Neural progenitor cell (in vitro differentiated cells): ENCODE results near the gene PIK3R6. TPM values are rescaled to one million over a fixed set of nuclear protein-coding genes. Genes with fewer than 3 reads are reported as not detected.
A peak's percentile ranks its signal among the peaks of the same experiment; 100 is the strongest.

Source experiments
- DNase-seq: peaks from one replicate; pipeline ENCODE4 v3.0.0-alpha.2; 2016; ENCODE audit warnings: low spot score
- H2AFZ ChIP-seq: fragments of 200-600 bp; sonication (generic); replicated peaks from 2 replicates; pipeline ENCODE4 v1.6.1; 2016; ENCODE audit warnings: antibody characterized with exemption
- H3F3A ChIP-seq: fragments of 200-600 bp; sonication (generic); 2 replicates; pipeline ENCODE4 v1.6.1; 2016; ENCODE audit warnings: antibody characterized with exemption, low read depth
- H3K27ac ChIP-seq: fragments of 200-600 bp; sonication (generic); 2 replicates; pipeline ENCODE4 v1.5.1; 2016; ENCODE audit warnings: mild to moderate bottlenecking
- H3K27me3 ChIP-seq: fragments of 200-600 bp; sonication (generic); 2 replicates; pipeline ENCODE4 v1.6.1; 2016; ENCODE audit warnings: mild to moderate bottlenecking, moderate library complexity
- H3K36me3 ChIP-seq: fragments of 200-600 bp; sonication (generic); 2 replicates; pipeline ENCODE4 v1.5.1; 2016
- H3K4me1 ChIP-seq: fragments of 200-600 bp; sonication (generic); 2 replicates; pipeline ENCODE4 v1.6.1; 2016; ENCODE audit warnings: mixed run types
- H3K4me2 ChIP-seq: fragments of 200-600 bp; sonication (generic); 2 replicates; pipeline ENCODE4 v1.6.1; 2016
- H3K4me3 ChIP-seq: fragments of 200-600 bp; sonication (generic); 2 replicates; pipeline ENCODE4 v1.5.1; 2016
- H3K79me2 ChIP-seq: fragments of 200-600 bp; sonication (generic); 2 replicates; pipeline ENCODE4 v1.6.1; 2016; ENCODE audit warnings: low read depth
- H3K9ac ChIP-seq: fragments of 200-600 bp; sonication (generic); 2 replicates; pipeline ENCODE4 v1.6.1; 2016
- H3K9me3 ChIP-seq: fragments of 200-600 bp; sonication (generic); 2 replicates; pipeline ENCODE4 v1.5.1; 2016; ENCODE audit warnings: low read depth
- H4K20me1 ChIP-seq: fragments of 200-600 bp; sonication (generic); 2 replicates; pipeline ENCODE4 v1.6.1; 2016; ENCODE audit warnings: low read depth
- H3K27ac Mint-ChIP-seq: 3 replicates; pipeline ENCODE4 v1.8.0; 2021; ENCODE audit warnings: mixed read lengths
- H3K27me3 Mint-ChIP-seq: 2 replicates; pipeline ENCODE4 v1.8.0; 2022; ENCODE audit warnings: low read depth, mild to moderate bottlenecking, inconsistent platforms, moderate library complexity, mixed read lengths; ENCODE audit not compliant: insufficient read depth
- H3K36me3 Mint-ChIP-seq: 3 replicates; pipeline ENCODE4 v1.8.0; 2021; ENCODE audit warnings: mixed read lengths
- H3K4me1 Mint-ChIP-seq: 3 replicates; pipeline ENCODE4 v1.8.0; 2021; ENCODE audit warnings: mixed read lengths
- H3K4me3 Mint-ChIP-seq: 3 replicates; pipeline ENCODE4 v1.8.0; 2021; ENCODE audit warnings: mild to moderate bottlenecking, moderate library complexity, mixed read lengths
- H3K9me3 Mint-ChIP-seq: 3 replicates; pipeline ENCODE4 v1.8.0; 2020; ENCODE audit warnings: mixed read lengths
- CTCF ChIP-seq: fragments of 200-600 bp; sonication (generic); IDR thresholded peaks from 2 replicates; pipeline ENCODE4 v1.5.1; 2017; ENCODE audit warnings: antibody characterized with exemption, mild to moderate bottlenecking
- EZH2 ChIP-seq: fragments of 200-600 bp; sonication (generic); IDR thresholded peaks from 2 replicates; pipeline ENCODE4 v1.6.1; 2017; ENCODE audit warnings: antibody characterized with exemption, mild to moderate bottlenecking, moderate library complexity
- EZH2phosphoT487 ChIP-seq: fragments of 200-600 bp; sonication (generic); IDR thresholded peaks from 2 replicates; pipeline ENCODE4 v1.6.1; 2017; ENCODE audit warnings: antibody characterized with exemption
- total RNA-seq: library from RNA; depleted of rRNA; stranded (reverse); fragments of >200 nt; gene quantifications from 2 replicates; pipeline ENCODE4 v1.2.3, GENCODE V29; 2015; ENCODE audit warnings: low replicate concordance

The PIK3R6 gene
- total RNA-seq, 1 donor from 2014 or later = not detected

- Histone ChIP-seq H3K9me3 (no peaks in the 10 kb centered on the region), H3F3A (peaks cover 4% of the 10 kb centered on the region), H3K36me3 (no peaks in the 10 kb centered on the region), H3K9ac (no peak overlapping the region), H3K4me1 (peaks cover 3% of the 10 kb centered on the region), H3K27ac (no peak overlapping the region), H3K79me2 (no peaks in the 10 kb centered on the region), H4K20me1 (no peaks in the 10 kb centered on the region), H3K4me3 (peak overlapping the region; percentile 52), H2AFZ (peak overlapping the region; percentile 75), H3K27me3 (peaks cover 35% of the 10 kb centered on the region), H3K4me2 (peak overlapping the region; percentile 85)
- H3K36me3 Mint-ChIP-seq = no peaks in the 10 kb centered on the region
- H3K27ac Mint-ChIP-seq = no peak overlapping the region
- H3K4me1 Mint-ChIP-seq = peaks cover 5% of the 10 kb centered on the region
- no peaks in the 10 kb centered on the region for H3K9me3 Mint-ChIP-seq
- TF ChIP-seq EZH2phosphoT487 = no peak
- no peak for TF ChIP-seq EZH2
- no peak for TF ChIP-seq CTCF
- peaks cover 38% of the 10 kb centered on the region for H3K27me3 Mint-ChIP-seq
- DNase-seq = no peak
- H3K4me3 Mint-ChIP-seq = peak overlapping the region; percentile 30
Measured at GRCh38 chr17:8799570-8800212, 67.8 kb downstream of the PIK3R6 start.

GRCh38 chr17:8798846-8799569 lies 68.5 kb downstream of the PIK3R6 start, which contains the start of gene MFSD6L:
Gene MFSD6L, minus strand, starts transcription at chr17:8799365. Its CDS starts 245 bp downstream, at chr17:8799120.
- H3K9me3 Mint-ChIP-seq = no peaks in the 10 kb centered on the region
- no peaks in the 10 kb centered on the region for H3K36me3 Mint-ChIP-seq
- H3K27ac Mint-ChIP-seq = no peak within 1 kb of the TSS
- H3K4me1 Mint-ChIP-seq = peaks cover 4% of the 10 kb centered on the region
- H3F3A ChIP-seq = peaks cover 4% of the 10 kb centered on the region
- H3K4me2 ChIP-seq = peak within 1 kb of the TSS; percentile 85
- H3K4me3 ChIP-seq = peak within 1 kb of the TSS; percentile 52
- no peak within 1 kb of the TSS for H3K9ac ChIP-seq
- H3K79me2 ChIP-seq = no peaks in the 10 kb centered on the region
- peak within 1 kb of the TSS; percentile 75 for H2AFZ ChIP-seq
- peaks cover 3% of the 10 kb centered on the region for H3K4me1 ChIP-seq
- peak; percentile 68 for DNase-seq
- TF ChIP-seq EZH2phosphoT487 (peak; percentile 59), CTCF (peak; percentile 35), EZH2 (no peak)
- H3K27me3 ChIP-seq = peaks cover 35% of the 10 kb centered on the region
- H3K27me3 Mint-ChIP-seq = peaks cover 37% of the 10 kb centered on the region
- H3K27ac ChIP-seq = no peak within 1 kb of the TSS
- no peaks in the 10 kb centered on the region for H3K36me3 ChIP-seq
- no peaks in the 10 kb centered on the region for H4K20me1 ChIP-seq
- H3K4me3 Mint-ChIP-seq = peak within 1 kb of the TSS; percentile 57
- no peaks in the 10 kb centered on the region for H3K9me3 ChIP-seq

GRCh38 chr17:8798176-8798845 lies 69.2 kb downstream of the PIK3R6 start:
- H3K27ac ChIP-seq = no peak overlapping the region
- peaks cover 3% of the 10 kb centered on the region for H3K4me1 Mint-ChIP-seq
- DNase-seq = no peak
- peak overlapping the region; percentile 85 for H3K4me2 ChIP-seq
- no peaks in the 10 kb centered on the region for H3K9me3 Mint-ChIP-seq
- H3K4me3 Mint-ChIP-seq = peak overlapping the region; percentile 57
- H3F3A ChIP-seq = peaks cover 4% of the 10 kb centered on the region
- no peaks in the 10 kb centered on the region for H3K36me3 Mint-ChIP-seq
- H4K20me1 ChIP-seq = no peaks in the 10 kb centered on the region
- no peak overlapping the region for H3K27ac Mint-ChIP-seq
- H3K4me3 ChIP-seq = peak overlapping the region; percentile 52
- peak overlapping the region; percentile 75 for H2AFZ ChIP-seq
- H3K79me2 ChIP-seq = no peaks in the 10 kb centered on the region
- peaks cover 1% of the 10 kb centered on the region for H3K4me1 ChIP-seq
- H3K36me3 ChIP-seq = no peaks in the 10 kb centered on the region
- TF ChIP-seq EZH2 (no peak), CTCF (no peak), EZH2phosphoT487 (no peak)
- no peaks in the 10 kb centered on the region for H3K9me3 ChIP-seq
- peaks cover 35% of the 10 kb centered on the region for H3K27me3 ChIP-seq
- H3K27me3 Mint-ChIP-seq = peaks cover 37% of the 10 kb centered on the region
- H3K9ac ChIP-seq = no peak overlapping the region
